Stimulated activated CD4-positive, alpha-beta T cell treated with anti-CD3 and anti-CD28 coated beads, Interleukin-4, amount 100 ng/mL, for 48 hours (primary cell): Measurements from ENCODE around the gene CARF.

Experiments
- DNase-seq, 2 donors: peaks; one replicate each; pipeline ENCODE4 v3.0.0-alpha.2; 2020; ENCODE audit warnings: low read depth in 2 of 2

CARF gene

DNA sequence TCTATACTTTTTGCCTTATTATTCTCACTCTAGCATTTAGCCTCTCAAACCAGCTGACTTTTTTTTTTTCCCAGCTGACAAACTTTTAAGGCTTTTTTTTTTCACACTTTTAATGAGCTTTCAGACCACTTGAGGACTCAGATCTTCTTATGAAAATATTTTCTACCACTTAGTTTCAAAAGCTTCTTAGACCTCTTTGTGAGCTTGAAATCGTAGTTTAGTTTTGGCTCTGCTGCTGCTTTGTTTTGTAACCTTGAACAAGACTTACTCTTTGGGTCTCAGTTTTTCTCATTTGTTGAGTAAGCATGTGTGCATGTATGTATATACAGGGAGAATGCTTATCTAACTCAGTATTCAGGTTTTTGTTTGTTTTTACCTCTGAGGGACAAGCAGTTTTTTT is 106.1 kb downstream of the CARF start:
- DNase-seq: no peak

- DNase-seq: no peak
Observed at GRCh38 chr2:203019142-203019541, 107.1 kb downstream of the CARF start.

DNA sequence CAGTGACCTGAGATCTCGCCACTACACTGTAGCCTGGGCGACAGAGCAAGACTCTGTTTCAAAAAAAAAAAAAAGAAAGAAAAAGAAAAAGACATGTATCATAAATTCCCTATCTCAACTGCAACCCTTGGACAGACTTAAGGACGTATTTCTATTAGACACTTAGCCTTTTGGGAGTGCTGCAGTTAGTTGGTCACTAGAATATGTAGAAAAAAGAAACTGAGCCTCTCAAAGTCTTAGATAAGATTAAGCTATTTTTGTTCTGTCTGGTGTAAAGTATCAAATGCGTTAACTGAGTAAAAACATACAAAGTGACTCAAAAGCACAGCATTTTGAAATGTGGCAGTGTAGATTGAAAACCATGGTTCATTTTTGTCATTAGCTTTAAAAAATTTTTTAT is 109.9 kb downstream of the CARF start:
- no peak for DNase-seq

DNA sequence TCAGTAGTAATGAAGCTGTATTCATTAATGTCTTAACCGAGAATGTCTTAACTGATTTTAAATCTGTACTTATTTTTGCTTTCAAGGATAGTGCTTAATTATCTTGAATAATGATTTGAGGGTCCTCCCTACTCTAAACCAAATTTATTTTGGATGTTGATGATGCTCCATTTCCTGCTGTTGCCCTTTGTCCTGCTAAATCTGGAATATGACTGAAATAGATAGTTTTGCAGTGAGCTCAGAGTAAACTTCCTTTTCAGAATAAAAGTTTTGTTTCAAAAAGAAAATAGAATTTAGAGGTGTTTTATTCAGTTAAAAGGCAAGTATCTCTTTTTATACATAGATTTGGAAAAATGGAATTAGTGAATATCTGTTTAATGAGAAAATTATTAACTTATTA is 110.7 kb downstream of the CARF start:
- DNase-seq: no peak

GRCh38 chr2:203025592-203025991 is 113.5 kb downstream of the CARF start:
- no peak for DNase-seq

- DNase-seq: no peak
Observed at GRCh38 chr2:203030545-203030944, 118.5 kb downstream of the CARF start.

GRCh38 chr2:203030991-203031390 is 118.9 kb downstream of the CARF start:
- DNase-seq: no peak

- DNase-seq: no peak
Observed at GRCh38 chr2:203033395-203033794, 121.3 kb downstream of the CARF start.

DNA sequence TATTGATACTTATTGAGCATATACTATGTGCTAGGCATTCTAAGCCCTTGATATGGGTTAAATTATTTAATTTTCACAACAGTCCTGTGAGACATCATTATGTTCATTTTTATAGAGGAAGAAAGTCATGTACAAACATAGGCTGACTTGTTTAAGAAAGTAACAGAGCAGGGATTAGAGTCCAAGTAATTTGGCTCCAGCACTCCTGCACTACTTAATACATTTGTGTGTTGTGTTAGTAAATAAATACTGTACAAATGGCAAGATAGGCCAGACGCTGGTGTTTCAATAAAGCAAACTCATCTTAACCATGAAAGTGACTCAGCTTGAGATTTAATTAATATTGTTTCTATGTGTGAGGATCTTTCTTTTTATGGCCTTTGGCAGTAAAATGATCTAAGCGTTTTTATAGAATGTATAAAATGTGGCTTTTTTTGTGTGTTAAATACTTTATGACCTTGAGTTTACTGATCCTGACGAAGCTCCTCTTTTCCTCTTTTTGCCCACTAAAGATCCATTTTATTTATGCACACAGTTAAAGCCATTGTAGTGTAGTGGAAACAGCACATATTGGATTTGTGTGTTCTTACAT is 123.9 kb downstream of the CARF start:
- DNase-seq: no peak
